H9 (cell line): Measurements from ENCODE around the gene RNF220. TPM values are rescaled to one million over a fixed set of nuclear protein-coding genes. Genes with fewer than 3 reads are reported as not detected.

Experiments used
- DNase-seq: peaks from one replicate; pipeline ENCODE4 v3.0.0-alpha.2; 2017
- H2AFZ ChIP-seq: one replicate; pipeline ENCODE4 v1.6.1; 2013; ENCODE audit warnings: mild to moderate bottlenecking, low read length, control low read depth, moderate library complexity
- H2AK5ac ChIP-seq: 2 replicates; pipeline ENCODE4 v1.6.1; 2013; ENCODE audit warnings: low read length, control low read depth, mixed read lengths; ENCODE audit not compliant: insufficient read length
- H2BK120ac ChIP-seq: one replicate; pipeline ENCODE4 v1.6.1; 2013; ENCODE audit warnings: low read depth, mild to moderate bottlenecking, low read length, control low read depth, inconsistent platforms; ENCODE audit not compliant: poor library complexity, severe bottlenecking
- H2BK12ac ChIP-seq: 2 replicates; pipeline ENCODE4 v1.6.1; 2013; ENCODE audit warnings: low read length, control low read depth, mixed read lengths, low read depth; ENCODE audit not compliant: insufficient read length
- H2BK15ac ChIP-seq: 2 replicates; pipeline ENCODE4 v1.6.1; 2013; ENCODE audit warnings: low read depth, low read length, control low read depth
- H2BK20ac ChIP-seq: one replicate; pipeline ENCODE4 v1.6.1; 2013; ENCODE audit warnings: low read depth, mild to moderate bottlenecking, low read length, control low read depth, inconsistent platforms; ENCODE audit not compliant: poor library complexity, severe bottlenecking
- H2BK5ac ChIP-seq: 2 replicates; pipeline ENCODE4 v1.6.1; 2013; ENCODE audit warnings: low read length, control low read depth, mixed read lengths; ENCODE audit not compliant: insufficient read length
- H3K14ac ChIP-seq: 2 replicates; pipeline ENCODE4 v1.6.1; 2013; ENCODE audit warnings: low read length, control low read depth; ENCODE audit not compliant: insufficient read depth
- H3K18ac ChIP-seq: 2 replicates; pipeline ENCODE4 v1.6.1; 2013; ENCODE audit warnings: low read depth, mild to moderate bottlenecking, mixed read lengths, low read length, control low read depth; ENCODE audit not compliant: insufficient read length
- H3K23ac ChIP-seq: 2 replicates; pipeline ENCODE4 v1.6.1; 2013; ENCODE audit warnings: low read length, control low read depth, mixed read lengths, low read depth; ENCODE audit not compliant: insufficient read length
- H3K23me2 ChIP-seq: 2 replicates; pipeline ENCODE4 v1.6.1; 2013; ENCODE audit warnings: low read depth, mild to moderate bottlenecking, mixed read lengths, low read length, control low read depth; ENCODE audit not compliant: insufficient read length, poor library complexity, severe bottlenecking
- H3K27ac ChIP-seq: 2 replicates; pipeline ENCODE4 v1.5.1; 2013; ENCODE audit warnings: low read length, control low read depth, mixed read lengths, low read depth; ENCODE audit not compliant: insufficient read length
- H3K27me3 ChIP-seq: 2 replicates; pipeline ENCODE4 v1.6.1; 2013; ENCODE audit warnings: low read length, control low read depth, inconsistent platforms; ENCODE audit not compliant: insufficient read depth
- H3K4ac ChIP-seq: 2 replicates; pipeline ENCODE4 v1.6.1; 2013; ENCODE audit warnings: low read depth, mild to moderate bottlenecking, control low read depth, inconsistent platforms, low read length, moderate library complexity
- H3K4me1 ChIP-seq: 2 replicates; pipeline ENCODE4 v1.6.1; 2013; ENCODE audit warnings: low read length, control low read depth, inconsistent platforms; ENCODE audit not compliant: insufficient read depth
- H3K4me2 ChIP-seq: 2 replicates; pipeline ENCODE4 v1.6.1; 2013; ENCODE audit warnings: low read length, control low read depth, mixed read lengths; ENCODE audit not compliant: insufficient read length, insufficient read depth
- H3K56ac ChIP-seq: 2 replicates; pipeline ENCODE4 v1.6.1; 2013; ENCODE audit warnings: low read depth, mild to moderate bottlenecking, mixed read lengths, low read length, control low read depth; ENCODE audit not compliant: insufficient read length
- H3K79me1 ChIP-seq: 2 replicates; pipeline ENCODE4 v1.6.1; 2013; ENCODE audit warnings: low read depth, mild to moderate bottlenecking, moderate library complexity, low read length, control low read depth, inconsistent platforms; ENCODE audit not compliant: insufficient read depth, poor library complexity, severe bottlenecking
- H3K79me2 ChIP-seq: 2 replicates; pipeline ENCODE4 v1.6.1; 2013; ENCODE audit warnings: low read length, control low read depth, inconsistent platforms; ENCODE audit not compliant: insufficient read depth
- H3K9ac ChIP-seq: 2 replicates; pipeline ENCODE4 v1.6.1; 2013; ENCODE audit warnings: low read length, control low read depth, mixed read lengths; ENCODE audit not compliant: insufficient read length; ENCODE audit errors: extremely low read depth
- H3K9me3 ChIP-seq: one replicate; pipeline ENCODE4 v1.6.1; 2013; ENCODE audit warnings: low read depth, low read length, inconsistent platforms; ENCODE audit not compliant: control insufficient read depth
- H3T11ph ChIP-seq: one replicate; pipeline ENCODE4 v1.6.1; 2013; ENCODE audit warnings: mild to moderate bottlenecking, low read length, control low read depth, inconsistent platforms
- H4K20me1 ChIP-seq: one replicate; pipeline ENCODE4 v1.6.1; 2013; ENCODE audit not compliant: control insufficient read depth, insufficient read length, insufficient read depth
- H4K5ac ChIP-seq: 2 replicates; pipeline ENCODE4 v1.6.1; 2013; ENCODE audit warnings: low read depth, mild to moderate bottlenecking, mixed read lengths, low read length, control low read depth; ENCODE audit not compliant: insufficient read length
- H4K8ac ChIP-seq: replicated peaks from 2 replicates; pipeline ENCODE4 v1.6.1; 2013; ENCODE audit warnings: low read length, control low read depth, mixed read lengths, low read depth; ENCODE audit not compliant: insufficient read length
- H4K91ac ChIP-seq: 2 replicates; pipeline ENCODE4 v1.6.1; 2013; ENCODE audit warnings: low read depth, mild to moderate bottlenecking, moderate library complexity, mixed read lengths, low read length, control low read depth; ENCODE audit not compliant: insufficient read length
- H3K27ac Mint-ChIP-seq, 3 experiments: 2 replicates in 2 of 3; 3 replicates in 1 of 3; pipeline ENCODE4 v1.8.0; 2020 to 2021; ENCODE audit warnings: mixed read lengths in 3 of 3, mild to moderate bottlenecking in 1 of 3, moderate library complexity in 1 of 3
- H3K27me3 Mint-ChIP-seq: 2 replicates; pipeline ENCODE4 v1.8.0; 2021; ENCODE audit warnings: low read depth, mild to moderate bottlenecking, moderate library complexity, mixed read lengths
- H3K36me3 Mint-ChIP-seq, 3 experiments: 2 replicates in 2 of 3; 3 replicates in 1 of 3; pipeline ENCODE4 v1.8.0; 2020 to 2021; ENCODE audit warnings: low read depth in 3 of 3, mixed read lengths in 3 of 3; ENCODE audit not compliant: insufficient read depth in 1 of 3
- H3K4me1 Mint-ChIP-seq, 2 experiments: 2 replicates each; pipeline ENCODE4 v1.8.0; 2020; ENCODE audit warnings: mixed read lengths in 2 of 2
- H3K4me3 Mint-ChIP-seq, 2 experiments: 2 replicates in 1 of 2; 3 replicates in 1 of 2; pipeline ENCODE4 v1.8.0; 2020 to 2021; ENCODE audit warnings: mild to moderate bottlenecking in 2 of 2, mixed read lengths in 2 of 2, moderate library complexity in 1 of 2
- H3K9me3 Mint-ChIP-seq, 2 experiments: 2 replicates in 1 of 2; 3 replicates in 1 of 2; pipeline ENCODE4 v1.8.0; 2020; ENCODE audit warnings: mild to moderate bottlenecking in 2 of 2, mixed read lengths in 2 of 2, moderate library complexity in 1 of 2
- WGBS: extraction: QIAGEN DNeasy Blood & Tissue Kit; methylation state at CpG from one replicate; pipeline ENCODE4 v1.1.7; 2013; ENCODE audit warnings: missing lambda C conversion rate, low lambda C conversion rate, mixed read lengths; ENCODE audit not compliant: insufficient read length; ENCODE audit errors: extremely low coverage; 5-methylcytosine and 5-hydroxymethylcytosine counted together
- total RNA-seq: library from RNA; stranded (reverse); gene quantifications from 2 replicates; pipeline ENCODE4 v1.2.1, GENCODE V29; 2021
- TF ChIP-seq, protein P1 (sequence below): fragments of 200-600 bp; sonication (generic); conservative IDR thresholded peaks from 3 replicates; pipeline ENCODE4 v1.8.0; 2021; ENCODE audit warnings: antibody characterized with exemption, mild to moderate bottlenecking

The RNF220 gene
- total RNA-seq, 1 experiment from 2014 or later: 109 TPM

DNA sequence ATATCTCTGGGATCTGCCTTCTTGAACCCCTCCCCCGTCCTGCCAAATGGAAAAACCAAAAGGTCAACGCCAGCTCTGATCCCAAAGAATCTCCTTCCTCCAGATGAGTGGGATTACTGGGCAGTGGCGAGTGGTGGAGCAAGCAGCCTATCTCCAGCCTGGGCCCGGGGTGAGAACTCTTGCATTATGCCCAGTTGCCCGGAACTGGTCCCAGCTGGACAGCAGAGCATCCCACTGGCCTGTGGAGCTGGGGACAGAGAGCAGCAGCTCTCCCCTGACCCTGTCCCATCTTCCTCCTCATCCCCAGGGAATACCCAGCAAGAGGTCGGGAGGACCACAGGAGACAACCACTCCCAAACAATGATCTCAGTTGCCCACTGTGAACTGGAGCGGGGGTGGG, 138.7 kb downstream of the RNF220 start:
- no peak overlapping the region for H2BK5ac ChIP-seq
- H3K4me1 Mint-ChIP-seq: peaks cover 70 to 72% of the 10 kb centered on the region in 2 experiments
- peak overlapping the region; percentile 86 for H3K27ac ChIP-seq
- no peaks in the 10 kb centered on the region; the same call in 1 of the 2 replicates for H3K27me3 ChIP-seq
- peak overlapping the region; percentile 87 to 94 (median 93); a peak in 5 of 7 replicates for H3K27ac Mint-ChIP-seq
- no peak overlapping the region for H2BK20ac ChIP-seq
- no peaks in the 10 kb centered on the region for H4K20me1 ChIP-seq
- no peaks in the 10 kb centered on the region for H3K23me2 ChIP-seq
- TF ChIP-seq, protein P1, sequence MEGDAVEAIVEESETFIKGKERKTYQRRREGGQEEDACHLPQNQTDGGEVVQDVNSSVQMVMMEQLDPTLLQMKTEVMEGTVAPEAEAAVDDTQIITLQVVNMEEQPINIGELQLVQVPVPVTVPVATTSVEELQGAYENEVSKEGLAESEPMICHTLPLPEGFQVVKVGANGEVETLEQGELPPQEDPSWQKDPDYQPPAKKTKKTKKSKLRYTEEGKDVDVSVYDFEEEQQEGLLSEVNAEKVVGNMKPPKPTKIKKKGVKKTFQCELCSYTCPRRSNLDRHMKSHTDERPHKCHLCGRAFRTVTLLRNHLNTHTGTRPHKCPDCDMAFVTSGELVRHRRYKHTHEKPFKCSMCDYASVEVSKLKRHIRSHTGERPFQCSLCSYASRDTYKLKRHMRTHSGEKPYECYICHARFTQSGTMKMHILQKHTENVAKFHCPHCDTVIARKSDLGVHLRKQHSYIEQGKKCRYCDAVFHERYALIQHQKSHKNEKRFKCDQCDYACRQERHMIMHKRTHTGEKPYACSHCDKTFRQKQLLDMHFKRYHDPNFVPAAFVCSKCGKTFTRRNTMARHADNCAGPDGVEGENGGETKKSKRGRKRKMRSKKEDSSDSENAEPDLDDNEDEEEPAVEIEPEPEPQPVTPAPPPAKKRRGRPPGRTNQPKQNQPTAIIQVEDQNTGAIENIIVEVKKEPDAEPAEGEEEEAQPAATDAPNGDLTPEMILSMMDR: no peak
- H2AK5ac ChIP-seq: no peak overlapping the region
- H3K9ac ChIP-seq: no peak overlapping the region
- peaks cover 80% of the 10 kb centered on the region for H3K27me3 Mint-ChIP-seq
- no CpG with 5 or more reads among the region's 7 CpGs for WGBS
- no peak overlapping the region for H3T11ph ChIP-seq
- H3K4me2 ChIP-seq: peak overlapping the region; percentile 61
- H3K9me3 ChIP-seq: no peaks in the 10 kb centered on the region
- no peak overlapping the region for H3K18ac ChIP-seq
- peaks cover 20% of the 10 kb centered on the region; the same call in 1 of the 2 replicates for H3K4me1 ChIP-seq
- H2AFZ ChIP-seq: no peak overlapping the region
- H2BK12ac ChIP-seq: no peak overlapping the region
- no peaks in the 10 kb centered on the region for H3K79me2 ChIP-seq
- no peak overlapping the region for H3K56ac ChIP-seq
- H4K8ac ChIP-seq: no peak overlapping the region
- H3K4ac ChIP-seq: no peak overlapping the region
- H3K79me1 ChIP-seq: no peaks in the 10 kb centered on the region
- peaks cover 0 to 8% (median 0%) of the 10 kb centered on the region in 3 experiments; a peak in 3 of 7 replicates for H3K36me3 Mint-ChIP-seq
- H3K4me3 Mint-ChIP-seq: peak overlapping the region; percentile 43 to 72
- H3K23ac ChIP-seq: no peak overlapping the region
- no peak overlapping the region for H4K5ac ChIP-seq
- peak; percentile 64 for DNase-seq
- no peak overlapping the region for H2BK120ac ChIP-seq
- no peaks in the 10 kb centered on the region for H3K9me3 Mint-ChIP-seq
- H3K14ac ChIP-seq: no peak overlapping the region
- H2BK15ac ChIP-seq: no peak overlapping the region
- H4K91ac ChIP-seq: no peak overlapping the region
